K562 (cell line): ENCODE results near the gene PFN3.

Source experiments
- ELK1 ChIP-seq: sonication (generic); formaldehyde crosslinking; IDR thresholded peaks from 2 replicates; pipeline ENCODE4 v1.8.1; 2022; ENCODE audit warnings: missing genetic modification reagents
- TARDBP ChIP-seq: fragments of 450-650 bp; IDR thresholded peaks from 2 replicates; pipeline ENCODE4 v1.6.1; 2016
- ZNF175 ChIP-seq: fragments of 200-800 bp; sonication (Bioruptor generic); IDR thresholded peaks from 2 replicates; pipeline ENCODE4 v1.6.1; 2016; ENCODE audit warnings: low read depth, mild to moderate bottlenecking, missing genetic modification characterization, missing compliant biosample characterization
- TF ChIP-seq, protein P1 (sequence below), 2 experiments: fragments of 450-650 bp in 1 of 2; sonication (generic) in 1 of 2; formaldehyde crosslinking in 1 of 2; IDR thresholded peaks in 1 of 2; conservative IDR thresholded peaks in 1 of 2; 2 replicates each; pipeline versions ENCODE4 v1.6.1 to v1.8.1; 2016 to 2023; ENCODE audit warnings: mild to moderate bottlenecking in 2 of 2, moderate library complexity in 2 of 2, inconsistent platforms in 1 of 2, missing genetic modification reagents in 1 of 2

DNA sequence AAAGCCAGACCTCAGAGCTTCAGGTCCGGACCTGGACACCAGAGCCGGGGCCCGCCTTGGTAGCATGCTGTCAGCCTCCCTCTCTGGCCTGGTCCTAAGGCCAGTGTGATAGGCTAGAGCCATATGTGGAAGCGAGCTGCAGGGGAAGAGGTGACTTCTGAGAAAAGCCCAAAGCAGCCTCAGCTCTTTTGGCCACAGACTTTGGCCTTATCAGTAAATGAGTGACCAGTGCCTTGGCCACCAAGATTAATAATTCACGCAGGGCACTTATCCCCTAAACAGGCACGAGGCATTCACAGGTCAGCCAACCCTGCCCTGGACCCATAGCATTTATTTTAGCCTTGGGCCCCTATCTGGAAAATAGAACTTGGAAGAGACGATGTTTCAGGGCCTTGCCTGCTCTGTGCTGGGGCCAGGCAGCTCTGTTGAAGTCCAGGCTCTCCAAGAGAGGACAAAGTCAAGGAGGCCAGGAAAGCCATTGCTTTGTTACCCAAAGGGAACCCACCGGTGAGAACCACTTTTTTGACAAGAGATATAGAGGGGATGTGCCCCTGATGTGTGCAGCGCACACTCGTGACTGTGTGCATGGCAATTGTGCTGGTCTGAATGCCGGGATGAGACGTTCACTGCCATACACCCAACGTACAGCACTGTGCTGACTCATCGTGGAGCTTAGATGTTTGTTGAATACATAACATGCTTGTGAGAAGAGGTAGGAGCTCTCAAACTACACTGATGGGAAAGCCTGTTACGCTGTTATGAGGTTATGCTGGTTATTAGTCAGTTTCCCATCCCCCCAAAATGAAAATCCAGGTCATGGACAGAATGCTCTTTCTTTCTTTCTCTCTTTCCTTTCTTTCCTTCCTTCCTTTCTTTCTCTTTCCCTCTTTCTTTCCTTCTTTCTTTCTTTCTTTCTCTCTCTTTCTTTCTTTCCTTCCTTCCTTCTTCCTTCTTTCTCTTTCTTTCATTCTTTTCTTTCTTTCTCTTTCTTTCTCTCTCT, 21.3 kb downstream of the PFN3 start:
- TF ChIP-seq ELK1 (CRISPR knock-in tag) (no peak), TARDBP (no peak), ZNF175 (0 out of 2 replicates have a peak, but pooled peaks have one; percentile 23)
- TF ChIP-seq, protein P1, sequence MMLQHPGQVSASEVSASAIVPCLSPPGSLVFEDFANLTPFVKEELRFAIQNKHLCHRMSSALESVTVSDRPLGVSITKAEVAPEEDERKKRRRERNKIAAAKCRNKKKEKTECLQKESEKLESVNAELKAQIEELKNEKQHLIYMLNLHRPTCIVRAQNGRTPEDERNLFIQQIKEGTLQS (IDR thresholded peaks at IDR 0.05) = peak; percentile 90
- TF ChIP-seq, protein P1 (CRISPR knock-in tag; conservative IDR thresholded peaks at IDR 0.05) = no peak
